Rectal smooth muscle tissue (tissue), 1 donor: Measurements from ENCODE around the gene DLG1.

Source experiments
- H3K27ac ChIP-seq: one replicate; pipeline ENCODE4 v1.7.0; 2013; ENCODE audit warnings: low read depth, low read length, inconsistent platforms
- H3K27me3 ChIP-seq: one replicate; pipeline ENCODE4 v1.7.0; 2013; ENCODE audit warnings: low read length; ENCODE audit not compliant: control insufficient read depth, insufficient read depth
- H3K36me3 ChIP-seq: one replicate; pipeline ENCODE4 v1.7.0; 2013; ENCODE audit warnings: low read length; ENCODE audit not compliant: control insufficient read depth, insufficient read depth
- H3K4me1 ChIP-seq: one replicate; pipeline ENCODE4 v1.7.0; 2013; ENCODE audit warnings: low read length; ENCODE audit not compliant: control insufficient read depth, insufficient read depth
- H3K4me3 ChIP-seq: one replicate; pipeline ENCODE4 v1.7.0; 2013; ENCODE audit warnings: low read length
- H3K9ac ChIP-seq: one replicate; pipeline ENCODE4 v1.7.0; 2013; ENCODE audit warnings: low read length

Gene DLG1

GRCh38 chr3:197253238-197253947, 45.0 kb downstream of the DLG1 start:
- no peak overlapping the region for H3K4me3 ChIP-seq
- H3K36me3 ChIP-seq, result no peaks in the 10 kb centered on the region
- no peak overlapping the region for H3K9ac ChIP-seq
- H3K4me1 ChIP-seq, result no peaks in the 10 kb centered on the region
- H3K27me3 ChIP-seq, result no peaks in the 10 kb centered on the region
- no peak overlapping the region for H3K27ac ChIP-seq

- Histone ChIP-seq H3K4me1 (no peaks in the 10 kb centered on the region), H3K9ac (no peak overlapping the region), H3K27ac (no peak overlapping the region), H3K4me3 (no peak overlapping the region), H3K36me3 (no peaks in the 10 kb centered on the region), H3K27me3 (no peaks in the 10 kb centered on the region)
Observed at GRCh38 chr3:197249542-197249941, 48.9 kb downstream of the DLG1 start.

GRCh38 chr3:197248341-197248740, 50.1 kb downstream of the DLG1 start:
- Histone ChIP-seq H3K9ac (no peak overlapping the region), H3K4me3 (no peak overlapping the region), H3K27ac (no peak overlapping the region), H3K4me1 (no peaks in the 10 kb centered on the region), H3K27me3 (no peaks in the 10 kb centered on the region), H3K36me3 (no peaks in the 10 kb centered on the region)

- Histone ChIP-seq H3K27ac (no peak overlapping the region), H3K27me3 (no peaks in the 10 kb centered on the region), H3K9ac (no peak overlapping the region), H3K4me1 (no peaks in the 10 kb centered on the region), H3K36me3 (no peaks in the 10 kb centered on the region), H3K4me3 (no peak overlapping the region)
Observed at GRCh38 chr3:197244751-197245150, 53.7 kb downstream of the DLG1 start.

GRCh38 chr3:197242784-197243432, 55.5 kb downstream of the DLG1 start:
- Histone ChIP-seq H3K27ac (no peak overlapping the region), H3K4me3 (no peak overlapping the region), H3K4me1 (no peaks in the 10 kb centered on the region), H3K9ac (no peak overlapping the region), H3K27me3 (no peaks in the 10 kb centered on the region), H3K36me3 (no peaks in the 10 kb centered on the region)

- Histone ChIP-seq H3K27me3 (no peaks in the 10 kb centered on the region), H3K9ac (no peak overlapping the region), H3K4me3 (no peak overlapping the region), H3K4me1 (no peaks in the 10 kb centered on the region), H3K36me3 (no peaks in the 10 kb centered on the region), H3K27ac (no peak overlapping the region)
Observed at GRCh38 chr3:197241173-197241572, 57.2 kb downstream of the DLG1 start.

GRCh38 chr3:197239857-197240256, 58.6 kb downstream of the DLG1 start:
- Histone ChIP-seq H3K27ac (no peak overlapping the region), H3K27me3 (no peaks in the 10 kb centered on the region), H3K9ac (no peak overlapping the region), H3K36me3 (no peaks in the 10 kb centered on the region), H3K4me1 (no peaks in the 10 kb centered on the region), H3K4me3 (no peak overlapping the region)

- Histone ChIP-seq H3K9ac (no peak overlapping the region), H3K27ac (no peak overlapping the region), H3K4me3 (no peak overlapping the region), H3K27me3 (no peaks in the 10 kb centered on the region), H3K36me3 (no peaks in the 10 kb centered on the region), H3K4me1 (no peaks in the 10 kb centered on the region)
Observed at GRCh38 chr3:197238842-197239241, 59.6 kb downstream of the DLG1 start.

- Histone ChIP-seq H3K4me3 (no peak overlapping the region), H3K9ac (no peak overlapping the region), H3K27ac (no peak overlapping the region), H3K36me3 (no peaks in the 10 kb centered on the region), H3K27me3 (no peaks in the 10 kb centered on the region), H3K4me1 (no peaks in the 10 kb centered on the region)
Observed at GRCh38 chr3:197237897-197238296, 60.5 kb downstream of the DLG1 start.

- Histone ChIP-seq H3K4me1 (no peaks in the 10 kb centered on the region), H3K9ac (no peak overlapping the region), H3K27me3 (no peaks in the 10 kb centered on the region), H3K4me3 (no peak overlapping the region), H3K27ac (no peak overlapping the region), H3K36me3 (no peaks in the 10 kb centered on the region)
Observed at GRCh38 chr3:197236362-197236761, 62.0 kb downstream of the DLG1 start.

GRCh38 chr3:197234947-197235914, 63.2 kb downstream of the DLG1 start:
- H3K27me3 ChIP-seq, result no peaks in the 10 kb centered on the region
- H3K27ac ChIP-seq, result no peak overlapping the region
- H3K4me3 ChIP-seq, result no peak overlapping the region
- no peaks in the 10 kb centered on the region for H3K4me1 ChIP-seq
- no peak overlapping the region for H3K9ac ChIP-seq
- no peaks in the 10 kb centered on the region for H3K36me3 ChIP-seq

- H3K9ac ChIP-seq, result no peak overlapping the region
- peaks cover 2% of the 10 kb centered on the region for H3K4me1 ChIP-seq
- H3K4me3 ChIP-seq, result no peak overlapping the region
- H3K27me3 ChIP-seq, result no peaks in the 10 kb centered on the region
- H3K27ac ChIP-seq, result no peak overlapping the region
- no peaks in the 10 kb centered on the region for H3K36me3 ChIP-seq
Observed at GRCh38 chr3:197231321-197231720, 67.1 kb downstream of the DLG1 start.
